HG03378 (cell line): Measurements from ENCODE around the gene INPP5D.

Experiments
- ATAC-seq: cut with Tn5 transposase; IDR thresholded peaks from one replicate; pipeline ENCODE4 v1.9.1; 2021; ENCODE audit warnings: mild to moderate bottlenecking, moderate library complexity; ENCODE audit not compliant: unreplicated experiment

Gene INPP5D

GRCh38 chr2:233225230-233226068 lies 165.3 kb downstream of the INPP5D start:
- ATAC-seq, result no peak

GRCh38 chr2:233226511-233227031 lies 166.4 kb downstream of the INPP5D start:
- no peak for ATAC-seq

- no peak for ATAC-seq
Observed at GRCh38 chr2:233227346-233227978, 167.3 kb downstream of the INPP5D start.

GRCh38 chr2:233228376-233228775 lies 168.2 kb downstream of the INPP5D start:
- no peak for ATAC-seq

GRCh38 chr2:233233618-233234230 lies 173.6 kb downstream of the INPP5D start:
- ATAC-seq, result no peak

- no peak for ATAC-seq
Observed at GRCh38 chr2:233234264-233234663, 174.1 kb downstream of the INPP5D start.

- no peak for ATAC-seq
Observed at GRCh38 chr2:233234996-233235395, 174.9 kb downstream of the INPP5D start.

GRCh38 chr2:233235977-233236376 lies 175.8 kb downstream of the INPP5D start:
- ATAC-seq, result no peak

- no peak for ATAC-seq
Observed at GRCh38 chr2:233236820-233237589, 176.9 kb downstream of the INPP5D start.

GRCh38 chr2:233240897-233241296 lies 180.8 kb downstream of the INPP5D start:
- ATAC-seq, result no peak

- no peak for ATAC-seq
Observed at GRCh38 chr2:233241803-233242202, 181.7 kb downstream of the INPP5D start.

- no peak for ATAC-seq
Observed at GRCh38 chr2:233242231-233242927, 182.2 kb downstream of the INPP5D start.

- ATAC-seq, result no peak
Observed at GRCh38 chr2:233243348-233243747, 183.2 kb downstream of the INPP5D start.

GRCh38 chr2:233244818-233245217 lies 184.7 kb downstream of the INPP5D start:
- no peak for ATAC-seq

GRCh38 chr2:233245406-233245805 lies 185.3 kb downstream of the INPP5D start:
- ATAC-seq, result no peak

- no peak for ATAC-seq
Observed at GRCh38 chr2:233247116-233247515, 187.0 kb downstream of the INPP5D start.

- ATAC-seq, result no peak
Observed at GRCh38 chr2:233247744-233248143, 187.6 kb downstream of the INPP5D start.

GRCh38 chr2:233248999-233249398 lies 188.9 kb downstream of the INPP5D start:
- ATAC-seq, result no peak

- no peak for ATAC-seq
Observed at GRCh38 chr2:233250568-233250967, 190.4 kb downstream of the INPP5D start.

- peak; percentile 22 for ATAC-seq
Observed at GRCh38 chr2:233250985-233251305, 190.8 kb downstream of the INPP5D start.
